NCI-H748 treated with DMSO at 0.1 percent for 48 hours (cell line): ENCODE measurements around the gene GARS1.

Experiments
- DNase-seq: peaks from one replicate; lab custom pipeline; 2025; lab: John Stamatoyannopoulos, UW

The GARS1 gene

DNA sequence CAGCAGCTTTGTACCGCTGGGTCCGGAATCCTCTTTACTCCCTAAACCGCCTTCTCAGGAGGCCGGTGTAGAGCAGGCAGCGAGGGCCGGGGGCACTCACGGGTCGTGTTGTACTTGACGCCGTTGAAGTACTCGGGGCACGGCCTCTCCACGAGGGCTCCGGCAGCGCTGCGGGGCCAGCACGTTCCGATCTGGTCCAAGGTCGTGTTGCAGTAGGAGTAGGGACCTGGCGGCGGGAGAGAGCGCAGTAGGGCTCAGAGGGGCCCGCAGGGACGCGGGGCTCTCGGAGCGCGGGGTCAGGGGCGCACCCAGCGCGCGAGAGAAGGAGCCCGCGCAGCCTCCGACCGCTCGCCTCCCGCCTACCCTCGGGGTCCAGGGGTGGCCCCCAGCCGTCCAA is 87.1 kb downstream of the GARS1 start:
- no peak for DNase-seq

DNA sequence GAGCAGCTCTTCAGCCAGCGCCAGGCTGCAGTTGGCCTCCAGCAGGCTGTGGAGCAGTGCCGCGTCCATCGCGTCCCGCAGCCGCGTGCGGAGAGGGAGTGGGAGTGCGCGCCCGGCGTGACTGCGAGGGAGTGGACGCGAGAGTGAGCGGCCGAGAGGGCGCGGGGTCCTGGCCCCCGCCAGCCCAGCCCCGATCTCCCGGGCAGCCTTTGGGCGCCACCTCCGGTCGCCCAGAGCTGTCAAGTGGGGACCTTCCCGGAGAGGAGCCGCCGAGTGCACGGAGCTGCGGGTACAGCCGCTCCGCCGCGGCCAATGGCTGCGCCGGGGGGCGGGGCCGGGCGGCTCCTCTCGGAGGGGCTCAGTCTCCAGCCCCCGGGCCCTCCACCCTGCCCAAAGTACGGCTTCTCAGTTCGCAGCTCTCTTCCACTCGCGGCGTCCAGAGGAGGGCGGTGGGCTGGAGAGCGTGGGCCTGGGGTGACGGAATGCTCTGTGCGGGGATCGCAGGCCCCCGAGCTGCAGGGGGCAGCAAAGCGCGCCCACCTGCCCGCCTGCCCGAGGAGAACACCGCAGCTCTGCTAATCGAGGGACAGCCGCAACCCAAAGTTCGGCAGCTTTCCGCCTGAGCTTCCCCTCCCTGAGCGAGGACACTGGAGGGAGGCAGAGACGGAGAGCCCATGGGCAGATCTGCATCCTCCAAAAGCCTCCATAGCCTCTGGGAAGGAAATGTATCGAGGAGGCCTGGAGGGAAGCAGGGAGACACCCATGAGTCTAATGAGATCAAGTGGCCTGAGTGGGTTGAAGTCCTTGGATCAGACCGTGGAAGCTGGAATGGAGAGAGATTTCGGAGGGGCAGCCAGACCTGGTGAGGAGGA is 87.8 kb downstream of the GARS1 start, which contains the start of gene CRHR2:
Gene CRHR2 (minus strand): TSS at position 245 of the 872 bp plus-strand sequence. CDS start 176 bp downstream, at position 69.
- DNase-seq = no peak

DNA sequence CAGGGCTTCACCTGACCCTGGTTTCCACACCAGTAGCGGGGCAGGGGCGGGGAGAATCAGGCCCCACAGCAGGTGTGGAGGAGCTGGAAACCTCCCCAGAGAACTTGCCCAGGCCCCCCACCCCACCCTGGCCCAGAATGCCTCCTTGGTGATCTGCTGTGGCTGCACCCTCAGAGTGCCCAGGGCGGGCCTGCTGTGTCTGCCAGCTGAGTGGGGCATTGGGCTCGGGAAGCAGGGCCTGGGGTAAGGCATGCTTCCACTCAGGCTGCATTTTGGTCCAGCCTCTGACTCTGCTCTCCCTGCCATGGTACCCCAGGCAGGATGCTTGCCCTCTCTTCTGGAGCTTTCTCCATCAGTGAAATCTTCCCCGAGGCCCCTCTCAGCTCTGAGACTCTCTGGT is 88.6 kb downstream of the GARS1 start:
- DNase-seq = no peak
